ENCODE data around the gene FGF1. TPM values are rescaled to one million over a fixed set of nuclear protein-coding genes. Genes with fewer than 3 reads are reported as not detected.

Gene FGF1
- polyA plus RNA-seq, 3 donors, result not detected

DNA sequence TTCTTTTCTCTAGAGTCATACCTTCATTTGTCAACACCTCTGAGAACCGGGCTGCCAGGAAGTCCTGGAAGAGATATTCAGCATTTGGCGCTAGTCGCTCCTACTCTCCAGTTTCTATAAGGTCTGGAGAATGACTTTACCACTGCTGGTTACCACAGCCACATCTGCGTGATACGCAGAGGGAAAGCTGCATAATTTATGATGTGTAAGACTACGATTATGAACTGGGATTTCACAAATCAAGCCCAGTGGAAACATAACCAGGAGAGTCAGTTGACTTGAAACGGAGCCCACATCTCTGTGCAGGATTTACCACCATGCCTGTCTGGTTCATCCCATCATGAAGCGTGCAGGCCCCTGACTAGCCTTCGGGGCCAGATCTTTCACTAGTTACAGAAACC, 72.6 kb downstream of the FGF1 start:
- no peaks in the 10 kb centered on the region for H3K36me3 Mint-ChIP-seq
- Histone ChIP-seq H3K27ac (ENCODE audit: low read depth in 1 of 2, low read length in 2 of 2) (no peak overlapping the region), H3K9ac (ENCODE audit: insufficient read depth, low read length, poor library complexity, severe bottlenecking) (no peak overlapping the region), H2AFZ (ENCODE audit: insufficient read depth, low read depth, low read length, poor library complexity, severe bottlenecking) (no peak overlapping the region), H3K4me3 (replicated peaks in 1 of 3; ENCODE audit: low read depth in 2 of 3, low read length in 3 of 3) (no peak overlapping the region), H3K4me1 (ENCODE audit: control insufficient read depth in 1 of 2, insufficient read depth in 2 of 2, low read length in 2 of 2) (no peaks in the 10 kb centered on the region), H3K36me3 (replicated peaks in 1 of 2; ENCODE audit: control insufficient read depth in 1 of 2, insufficient read depth in 2 of 2, low read length in 2 of 2) (no peaks in the 10 kb centered on the region), H4K20me1 (ENCODE audit: insufficient read depth, low read length) (no peaks in the 10 kb centered on the region), H3K4me2 (replicated peaks; ENCODE audit: extremely low read depth, low read length, poor library complexity, severe bottlenecking) (no peak overlapping the region), H3K27me3 (ENCODE audit: control insufficient read depth in 2 of 2, insufficient read depth in 2 of 2, low read length in 2 of 2) (no peaks in the 10 kb centered on the region), H3K79me2 (ENCODE audit: insufficient read depth, low read length) (no peaks in the 10 kb centered on the region), H3K9me3 (replicated peaks in 1 of 2; ENCODE audit: control insufficient read depth in 1 of 2, insufficient read depth in 1 of 2, low read length in 2 of 2) (no peaks in the 10 kb centered on the region)
- H3K27me3 Mint-ChIP-seq (ENCODE audit: low read depth in 3 of 3), result peaks cover 9 to 23% (median 13%) of the 10 kb centered on the region in 3 donors
- DNase-seq, result no peak
- intact Hi-C loops (cut with micrococcal nuclease), result loop anchor here in 1 of 2 donors (5.0 kb wide), 1 partner anchor 84 kb away; no protein-coding TSS in a partner anchor
- no peak for TF ChIP-seq CTCF (IDR thresholded peaks at IDR 0.05)
- 64% methylated on average over 6 of the region's 9 CpGs for WGBS (ENCODE audit: insufficient coverage)
- no peak overlapping the region for H3K4me3 Mint-ChIP-seq
- no peaks in the 10 kb centered on the region for H3K4me1 Mint-ChIP-seq
- H3K9me3 Mint-ChIP-seq, result no peaks in the 10 kb centered on the region
- no peak overlapping the region for H3K27ac Mint-ChIP-seq

GRCh38 chr5:142612494-142613270, 73.2 kb downstream of the FGF1 start:
- intact Hi-C loops (cut with micrococcal nuclease), result loop anchor here in 1 of 2 donors (5.0 kb wide), 1 partner anchor 85 kb away; no protein-coding TSS in a partner anchor
- 100% methylated on average over 2 of the region's 8 CpGs for WGBS (ENCODE audit: insufficient coverage)
- Histone ChIP-seq H3K4me2 (replicated peaks; ENCODE audit: extremely low read depth, low read length, poor library complexity, severe bottlenecking) (no peak overlapping the region), H3K79me2 (ENCODE audit: insufficient read depth, low read length) (no peaks in the 10 kb centered on the region), H3K9ac (ENCODE audit: insufficient read depth, low read length, poor library complexity, severe bottlenecking) (no peak overlapping the region), H3K4me1 (ENCODE audit: control insufficient read depth in 1 of 2, insufficient read depth in 2 of 2, low read length in 2 of 2) (no peaks in the 10 kb centered on the region), H4K20me1 (ENCODE audit: insufficient read depth, low read length) (no peaks in the 10 kb centered on the region), H3K27me3 (ENCODE audit: control insufficient read depth in 2 of 2, insufficient read depth in 2 of 2, low read length in 2 of 2) (peaks cover 0 to 3% of the 10 kb centered on the region in 2 donors), H3K27ac (ENCODE audit: low read depth in 1 of 2, low read length in 2 of 2) (no peak overlapping the region), H2AFZ (ENCODE audit: insufficient read depth, low read depth, low read length, poor library complexity, severe bottlenecking) (no peak overlapping the region), H3K36me3 (replicated peaks in 1 of 2; ENCODE audit: control insufficient read depth in 1 of 2, insufficient read depth in 2 of 2, low read length in 2 of 2) (no peaks in the 10 kb centered on the region), H3K4me3 (replicated peaks in 1 of 3; ENCODE audit: low read depth in 2 of 3, low read length in 3 of 3) (no peak overlapping the region), H3K9me3 (replicated peaks in 1 of 2; ENCODE audit: control insufficient read depth in 1 of 2, insufficient read depth in 1 of 2, low read length in 2 of 2) (no peaks in the 10 kb centered on the region)
- no peak overlapping the region for H3K27ac Mint-ChIP-seq
- no peak for TF ChIP-seq CTCF (IDR thresholded peaks at IDR 0.05)
- H3K9me3 Mint-ChIP-seq, result no peaks in the 10 kb centered on the region
- H3K4me1 Mint-ChIP-seq, result no peaks in the 10 kb centered on the region
- peaks cover 9 to 23% (median 13%) of the 10 kb centered on the region in 3 donors for H3K27me3 Mint-ChIP-seq (ENCODE audit: low read depth in 3 of 3)
- no peak overlapping the region for H3K4me3 Mint-ChIP-seq
- no peak for DNase-seq
- no peaks in the 10 kb centered on the region for H3K36me3 Mint-ChIP-seq

Measured in CD14-positive monocyte (primary cell).